ENCODE results near the gene CD151. TPM values are rescaled to one million over a fixed set of nuclear protein-coding genes. Genes with fewer than 3 reads are reported as not detected.

CD151 gene
- total RNA-seq, 1 donor from 2014 or later, result 154 TPM

- Mint-ChIP-seq H3K36me3 (ENCODE audit: insufficient read depth) (no peaks in the 10 kb centered on the region), H3K27me3 (no peaks in the 10 kb centered on the region), H3K27ac (no peak overlapping the region), H3K9me3 (ENCODE audit: low read depth) (no peaks in the 10 kb centered on the region), H3K4me1 (ENCODE audit: low read depth) (peaks cover 7% of the 10 kb centered on the region), H3K4me3 (ENCODE audit: low read depth) (peak overlapping the region; percentile 19)
- no peak for DNase-seq (ENCODE audit: low spot score, unreplicated experiment)
- no peak for TF ChIP-seq CTCF (IDR thresholded peaks at IDR 0.05; ENCODE audit: unreplicated experiment)
Measured at GRCh38 chr11:799641-800316, 33.0 kb upstream of the CD151 start.

GRCh38 chr11:800473-800872 is 32.3 kb upstream of the CD151 start:
- TF ChIP-seq CTCF (IDR thresholded peaks at IDR 0.05; ENCODE audit: unreplicated experiment), result no peak
- Mint-ChIP-seq H3K27ac (no peak overlapping the region), H3K9me3 (ENCODE audit: low read depth) (no peaks in the 10 kb centered on the region), H3K27me3 (no peaks in the 10 kb centered on the region), H3K4me3 (ENCODE audit: low read depth) (no peak overlapping the region), H3K4me1 (ENCODE audit: low read depth) (peaks cover 7% of the 10 kb centered on the region), H3K36me3 (ENCODE audit: insufficient read depth) (no peaks in the 10 kb centered on the region)
- no peak for DNase-seq (ENCODE audit: low spot score, unreplicated experiment)

- no peak overlapping the region for H3K27ac Mint-ChIP-seq
- no peak for TF ChIP-seq CTCF (IDR thresholded peaks at IDR 0.05; ENCODE audit: unreplicated experiment)
- H3K9me3 Mint-ChIP-seq (ENCODE audit: low read depth), result no peaks in the 10 kb centered on the region
Measured at GRCh38 chr11:801097-801780, 31.5 kb upstream of the CD151 start.

GRCh38 chr11:802018-802617 is 30.6 kb upstream of the CD151 start:
- TF ChIP-seq CTCF (IDR thresholded peaks at IDR 0.05; ENCODE audit: unreplicated experiment), result no peak
- no peaks in the 10 kb centered on the region for H3K27me3 Mint-ChIP-seq
- no peak overlapping the region for H3K4me3 Mint-ChIP-seq (ENCODE audit: low read depth)
- H3K4me1 Mint-ChIP-seq (ENCODE audit: low read depth), result peaks cover under 1% of the 10 kb centered on the region
- H3K36me3 Mint-ChIP-seq (ENCODE audit: insufficient read depth), result no peaks in the 10 kb centered on the region
- no peaks in the 10 kb centered on the region for H3K9me3 Mint-ChIP-seq (ENCODE audit: low read depth)
- no peak for DNase-seq (ENCODE audit: low spot score, unreplicated experiment)
- no peak overlapping the region for H3K27ac Mint-ChIP-seq

More at GRCh38 chr11:801097-801780, 31.5 kb upstream of the CD151 start:
- no peaks in the 10 kb centered on the region for H3K36me3 Mint-ChIP-seq (ENCODE audit: insufficient read depth)
- H3K27me3 Mint-ChIP-seq, result no peaks in the 10 kb centered on the region
- H3K4me3 Mint-ChIP-seq (ENCODE audit: low read depth), result no peak overlapping the region
- peaks cover 5% of the 10 kb centered on the region for H3K4me1 Mint-ChIP-seq (ENCODE audit: low read depth)
- no peak for DNase-seq (ENCODE audit: low spot score, unreplicated experiment)

- H3K27me3 Mint-ChIP-seq, result no peaks in the 10 kb centered on the region
- no peak for TF ChIP-seq CTCF (IDR thresholded peaks at IDR 0.05; ENCODE audit: unreplicated experiment)
- no peak for DNase-seq (ENCODE audit: low spot score, unreplicated experiment)
- H3K27ac Mint-ChIP-seq, result no peak overlapping the region
- no peaks in the 10 kb centered on the region for H3K9me3 Mint-ChIP-seq (ENCODE audit: low read depth)
- no peaks in the 10 kb centered on the region for H3K36me3 Mint-ChIP-seq (ENCODE audit: insufficient read depth)
- H3K4me1 Mint-ChIP-seq (ENCODE audit: low read depth), result peaks cover under 1% of the 10 kb centered on the region
- H3K4me3 Mint-ChIP-seq (ENCODE audit: low read depth), result no peak overlapping the region
Measured at GRCh38 chr11:802693-803466, 29.9 kb upstream of the CD151 start.

Measured in progenitor cell of endocrine pancreas (in vitro differentiated cells).